NCI-H2081 (cell line): Measurements from ENCODE around the gene CBLC.

Experiments
- DNase-seq, 2 experiments: peaks; one replicate each; lab custom pipeline; 2025; lab: John Stamatoyannopoulos, UW

The CBLC gene

DNA sequence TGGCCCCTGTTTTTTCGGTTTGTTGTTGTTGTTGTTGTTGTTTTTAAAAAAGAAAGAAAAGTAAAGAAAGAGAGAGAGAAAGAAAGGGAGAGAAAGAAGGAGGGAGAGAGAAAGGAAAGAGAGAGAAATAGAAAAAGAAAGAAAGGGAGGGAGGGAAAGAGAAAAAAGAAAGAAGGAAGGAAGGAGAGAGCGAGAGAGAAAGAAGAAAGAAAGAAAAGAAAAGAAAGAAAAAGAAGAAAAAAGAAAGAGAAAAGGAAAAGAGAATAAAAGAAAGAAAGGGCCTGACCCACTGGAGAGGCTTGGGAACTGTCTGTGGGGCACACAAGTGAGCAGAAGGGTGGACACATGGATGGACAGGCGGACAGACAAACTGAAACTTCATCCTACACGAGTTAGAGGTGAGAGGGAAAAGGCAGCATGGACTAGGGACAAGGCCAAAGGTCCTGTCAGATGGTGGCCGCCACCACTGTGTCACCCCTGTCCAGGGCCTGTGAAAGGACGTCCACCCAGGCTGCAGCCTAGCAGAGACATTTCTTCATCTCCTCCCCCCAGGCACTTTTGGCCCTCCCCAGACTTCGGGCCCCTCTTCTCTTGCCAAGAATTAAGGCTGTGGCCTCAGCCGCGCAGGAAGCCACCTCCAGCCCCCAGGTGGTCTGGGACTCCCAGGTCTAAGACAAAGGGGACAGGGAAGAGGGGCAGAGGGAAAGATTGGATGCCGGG is 22.1 kb downstream of the CBLC start:
- no peak for DNase-seq

DNA sequence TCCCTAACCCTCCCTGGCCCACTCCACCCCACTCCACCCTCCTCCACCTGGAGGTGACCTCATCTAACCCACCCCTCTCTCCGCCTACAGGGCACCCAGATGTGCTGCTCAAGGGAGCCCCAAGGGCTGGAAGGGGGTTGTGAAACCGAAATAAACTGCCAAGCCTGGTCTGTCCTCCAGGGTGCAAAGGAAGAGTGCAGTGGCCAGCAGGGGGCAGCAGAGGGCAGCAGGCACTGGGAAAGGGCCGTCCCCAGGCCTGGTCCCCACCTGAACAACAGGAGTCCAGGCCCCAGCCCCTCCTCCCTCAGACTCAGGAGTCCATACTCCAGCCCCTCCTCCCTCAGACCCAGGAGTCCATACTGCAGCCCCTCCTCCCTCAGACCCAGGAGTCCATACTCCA is 22.8 kb downstream of the CBLC start:
- peak; percentile 64 to 67 for DNase-seq

GRCh38 chr19:44803442-44804428 is 26.0 kb downstream of the CBLC start:
- peak in 1 of 2 experiments; percentile 10 for DNase-seq

DNA sequence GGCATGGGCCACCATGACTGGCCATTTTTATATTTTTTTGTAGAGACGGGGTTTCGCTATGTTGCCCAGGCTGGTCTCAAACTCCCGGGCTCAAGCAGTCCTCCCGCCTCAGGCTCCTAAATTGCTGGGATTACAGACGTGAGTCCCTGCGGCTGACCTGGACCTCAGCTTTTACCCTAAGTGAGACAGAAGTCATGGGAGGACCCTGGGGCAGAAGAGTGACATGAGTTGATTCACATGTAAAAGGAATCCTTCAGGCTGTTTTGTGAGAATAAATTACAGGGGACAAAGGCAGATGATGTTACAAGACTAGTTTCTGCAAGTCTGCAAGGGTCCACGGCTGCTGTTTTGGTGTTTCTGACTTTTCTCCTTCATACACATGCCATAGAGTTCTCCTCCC is 28.6 kb downstream of the CBLC start:
- no peak for DNase-seq

DNA sequence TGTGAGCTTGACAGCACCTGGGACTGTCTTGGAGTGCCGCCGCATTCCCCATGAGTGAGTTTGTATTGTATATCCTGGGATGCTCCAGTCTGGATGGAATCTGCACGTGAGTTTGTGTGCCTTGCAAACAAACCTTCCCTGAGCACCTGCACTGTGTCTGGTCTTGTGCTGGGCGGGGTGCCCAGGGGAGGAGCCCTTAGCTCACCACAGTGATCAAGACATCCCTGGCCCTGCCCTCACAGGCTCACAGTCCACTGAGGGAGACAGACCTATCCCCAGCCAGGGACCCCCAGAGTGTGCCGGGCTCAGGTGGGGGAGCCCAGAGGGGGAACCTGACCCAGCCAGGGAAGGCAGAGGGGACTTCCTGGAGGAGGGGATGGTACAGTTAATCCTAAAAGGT is 29.5 kb downstream of the CBLC start:
- peak; percentile 53 to 81 for DNase-seq

DNA sequence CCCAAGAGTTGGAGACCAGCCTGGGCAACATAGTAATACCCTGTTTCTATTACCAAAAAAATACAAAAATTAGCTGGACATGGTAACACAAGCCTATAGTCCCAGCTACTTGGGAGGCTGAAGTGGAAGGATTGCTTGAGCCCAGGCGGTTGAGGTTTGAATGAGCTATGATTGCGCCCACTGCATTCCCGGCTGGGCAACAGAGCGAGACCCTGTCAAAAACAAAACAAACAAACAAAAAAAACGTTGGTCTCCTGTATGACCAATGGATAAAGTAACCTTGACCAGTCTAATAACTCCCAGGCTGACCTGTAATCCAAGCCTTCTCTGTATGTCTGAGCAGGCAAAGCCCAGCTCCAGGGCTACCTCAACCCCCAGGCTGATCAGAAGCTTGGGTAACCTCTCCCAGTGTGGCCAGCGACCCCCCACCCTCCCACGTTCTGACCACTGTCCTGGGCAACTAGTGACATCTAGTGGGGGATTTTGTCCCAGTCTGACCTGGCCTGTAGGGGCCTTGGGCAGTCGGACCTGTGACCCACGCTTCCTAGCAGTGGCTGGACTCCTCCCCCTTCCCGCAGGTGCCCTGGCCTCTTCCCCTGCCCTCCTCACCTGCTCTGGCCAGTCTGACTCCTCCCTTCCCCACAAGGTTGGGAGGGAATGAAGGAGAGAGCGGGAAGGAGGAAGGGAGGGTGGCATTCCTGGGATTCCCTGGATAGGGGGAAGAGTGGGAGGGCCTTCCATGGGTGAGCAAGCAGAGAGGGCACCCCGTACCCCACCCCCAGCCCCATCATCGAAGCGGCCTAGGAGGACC is 30.2 kb downstream of the CBLC start:
- peak in 1 of 2 experiments; percentile 5 for DNase-seq

GRCh38 chr19:44808463-44809371 is 31.0 kb downstream of the CBLC start, which contains the start of gene BCAM:
Gene BCAM (plus strand): TSS chr19:44809103. CDS start chr19:44809125, 22 bp downstream.
- DNase-seq, result peak; percentile 34 to 52

DNA sequence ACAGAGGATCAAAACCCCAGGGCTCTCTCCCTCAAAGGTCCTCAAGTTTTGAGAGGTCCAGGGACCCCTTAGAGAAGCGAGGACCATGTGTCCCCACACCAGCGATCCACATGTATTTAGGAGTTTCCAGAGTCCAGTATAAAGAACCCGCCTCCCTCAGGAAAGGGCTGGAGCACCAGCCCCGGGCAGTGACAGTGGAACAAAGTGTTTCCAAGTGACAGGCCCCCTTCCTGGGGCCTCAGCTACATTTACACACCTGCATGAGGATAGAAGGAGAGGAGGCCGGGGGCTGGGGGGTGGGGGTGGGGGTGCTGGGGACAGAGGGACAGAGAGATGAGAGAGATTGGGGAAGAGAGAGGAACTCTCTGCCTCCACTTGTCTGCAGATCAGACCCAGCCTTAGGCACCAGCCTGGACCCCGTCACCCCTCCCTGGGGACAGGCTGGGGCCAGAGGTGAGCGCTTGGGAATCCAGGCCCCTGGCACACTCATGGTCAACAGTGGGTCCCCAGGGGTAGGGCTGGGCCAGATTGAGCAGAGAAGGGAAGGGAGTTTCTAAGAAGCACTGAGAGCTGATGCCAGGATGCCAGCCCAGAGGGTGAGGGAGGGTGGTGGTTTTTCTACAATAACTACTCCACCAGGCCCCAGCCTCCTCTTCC is 32.0 kb downstream of the CBLC start:
- peak in 1 of 2 experiments; percentile 21 for DNase-seq

DNA sequence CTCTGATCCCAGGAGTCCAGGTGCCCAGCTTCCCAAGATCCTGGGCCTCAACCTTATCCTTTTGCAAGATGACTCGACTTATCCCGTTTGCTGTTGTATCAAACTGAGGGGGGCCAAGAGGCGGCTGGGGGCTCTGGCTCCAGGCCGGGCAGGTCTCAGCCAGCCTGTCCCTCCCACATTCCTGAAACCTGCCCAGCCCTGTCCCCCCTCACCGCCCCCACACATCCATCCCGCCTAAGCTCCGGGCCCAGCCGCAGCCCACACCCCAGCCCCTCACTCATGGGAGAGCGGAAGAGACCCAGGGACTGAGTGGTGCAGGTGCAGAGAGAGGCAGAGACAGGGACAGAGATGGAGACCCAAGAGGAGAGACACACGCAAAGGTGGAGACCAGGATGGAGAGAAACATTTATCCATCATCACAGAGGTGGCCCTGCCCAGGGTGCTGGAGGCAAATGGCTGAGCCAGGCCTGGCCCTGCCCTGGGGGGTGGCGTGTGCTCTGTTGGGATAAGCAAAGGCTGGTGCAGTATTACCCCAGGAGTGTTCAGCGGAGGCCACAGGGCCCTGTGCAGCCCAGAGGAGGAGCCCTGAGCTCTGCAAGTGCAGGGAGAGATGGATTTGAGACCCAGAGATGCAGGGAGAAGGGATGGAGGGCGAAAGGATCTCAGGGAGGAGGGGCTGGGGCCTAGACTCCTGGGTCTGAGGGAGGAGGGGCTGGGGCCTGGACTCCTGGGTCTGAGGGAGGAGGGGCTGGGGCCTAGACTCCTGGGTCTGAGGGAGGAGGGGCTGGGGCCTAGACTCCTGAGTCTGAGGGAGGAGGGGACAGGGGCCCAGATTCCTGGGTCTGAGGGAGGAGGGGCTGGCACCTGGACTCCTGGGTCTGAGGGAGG is 32.8 kb downstream of the CBLC start:
- DNase-seq, result no peak

GRCh38 chr19:44811122-44811419 is 33.4 kb downstream of the CBLC start:
- no peak for DNase-seq

DNA sequence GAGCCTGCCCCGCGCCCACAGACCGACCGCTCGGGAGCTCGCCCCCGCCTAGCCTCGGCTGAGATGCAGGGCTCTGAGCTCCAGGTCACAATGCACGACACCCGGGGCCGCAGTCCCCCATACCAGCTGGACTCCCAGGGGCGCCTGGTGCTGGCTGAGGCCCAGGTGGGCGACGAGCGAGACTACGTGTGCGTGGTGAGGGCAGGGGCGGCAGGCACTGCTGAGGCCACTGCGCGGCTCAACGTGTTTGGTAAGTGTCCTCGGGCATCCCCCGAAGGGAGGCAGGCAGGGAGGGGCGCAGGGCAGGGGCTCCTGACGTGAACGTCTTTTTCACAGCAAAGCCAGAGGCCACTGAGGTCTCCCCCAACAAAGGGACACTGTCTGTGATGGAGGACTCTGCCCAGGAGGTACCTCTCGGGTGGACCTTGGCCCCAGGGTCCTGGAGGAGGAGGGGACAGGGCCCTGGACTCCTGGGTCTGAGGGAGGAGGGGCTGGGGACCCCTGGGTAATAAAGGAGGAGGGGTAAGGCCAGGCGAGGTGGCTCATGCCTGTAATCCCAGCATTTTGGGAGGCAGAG is 34.5 kb downstream of the CBLC start:
- DNase-seq, result no peak

DNA sequence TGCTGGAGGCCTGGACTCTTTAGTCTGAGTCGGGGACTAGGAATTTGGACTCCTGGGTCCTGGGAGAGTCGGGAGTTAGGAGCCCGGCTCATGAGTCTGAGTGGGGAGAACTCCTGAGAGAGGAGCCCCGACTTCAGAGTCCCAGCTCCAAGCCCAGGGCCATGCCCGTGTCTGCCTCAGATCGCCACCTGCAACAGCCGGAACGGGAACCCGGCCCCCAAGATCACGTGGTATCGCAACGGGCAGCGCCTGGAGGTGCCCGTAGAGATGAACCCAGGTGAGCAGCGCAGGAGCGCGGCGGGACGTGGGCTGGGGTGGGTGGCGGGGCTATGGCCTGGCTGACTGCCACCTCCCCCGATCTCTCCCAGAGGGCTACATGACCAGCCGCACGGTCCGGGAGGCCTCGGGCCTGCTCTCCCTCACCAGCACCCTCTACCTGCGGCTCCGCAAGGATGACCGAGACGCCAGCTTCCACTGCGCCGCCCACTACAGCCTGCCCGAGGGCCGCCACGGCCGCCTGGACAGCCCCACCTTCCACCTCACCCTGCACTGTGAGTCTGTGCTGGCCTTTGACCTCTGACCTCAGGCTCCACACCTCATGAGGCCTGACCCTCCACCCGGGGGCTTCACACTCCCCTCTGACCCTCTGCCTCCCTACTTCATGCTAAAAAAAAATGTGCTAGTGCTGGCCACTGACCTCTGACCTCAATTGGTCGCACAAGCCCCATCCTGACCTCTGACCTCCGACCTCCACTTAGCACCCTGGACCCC is 35.6 kb downstream of the CBLC start:
- DNase-seq, result no peak

GRCh38 chr19:44813841-44814470 is 36.3 kb downstream of the CBLC start:
- no peak for DNase-seq

GRCh38 chr19:44814517-44814916 is 36.8 kb downstream of the CBLC start:
- DNase-seq, result no peak

- no peak for DNase-seq
These were observed 38.6 kb downstream of the CBLC start for GRCh38 chr19:44816301-44816700.

DNA sequence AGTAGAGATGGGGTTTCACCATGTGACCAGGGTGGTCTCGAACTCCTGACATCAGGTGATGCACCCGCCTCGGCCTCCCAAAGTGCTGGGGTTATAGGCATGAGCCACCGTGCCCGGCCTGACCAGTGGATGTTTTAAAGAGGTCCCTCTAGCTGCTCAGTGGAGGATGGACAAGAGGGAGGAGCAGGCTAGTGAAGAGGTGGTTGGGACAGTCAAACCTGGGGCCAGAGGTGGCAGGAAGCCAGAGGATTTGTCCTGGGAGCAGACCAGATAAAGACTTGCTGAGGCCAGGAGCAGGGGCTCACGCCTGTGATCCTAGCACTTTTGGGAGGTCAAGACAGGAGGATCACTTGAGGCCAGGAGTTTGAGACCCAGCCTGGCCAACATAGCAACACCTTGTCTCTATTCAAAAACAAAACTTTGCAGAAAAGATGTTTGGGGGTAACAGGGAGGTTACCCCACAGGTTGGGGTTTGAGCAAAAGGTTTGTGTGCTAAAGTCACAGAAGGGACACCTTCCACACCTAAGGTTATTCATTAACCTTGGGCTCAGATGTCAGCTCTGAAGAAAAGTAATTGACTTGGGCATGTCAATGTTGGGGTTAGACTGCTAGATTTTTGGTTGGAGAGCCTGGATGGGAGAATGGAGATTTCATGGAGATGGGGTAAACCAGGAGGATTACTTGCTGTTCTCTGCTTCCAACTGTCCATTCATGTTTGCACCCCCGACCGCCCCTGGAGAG is 40.2 kb downstream of the CBLC start:
- no peak for DNase-seq

- no peak for DNase-seq
These were observed 40.9 kb downstream of the CBLC start for GRCh38 chr19:44818466-44819031.
